Neural cell (in vitro differentiated cells): ENCODE data around the gene EQTN. TPM values are rescaled to one million over a fixed set of nuclear protein-coding genes. Genes with fewer than 3 reads are reported as not detected.

Source experiments
- H2AFZ ChIP-seq: fragments of 200-600, 300-800 bp; sonication (generic), shearing (Covaris generic); 2 replicates; pipeline ENCODE4 v1.6.0; 2014; ENCODE audit warnings: low read depth, mild to moderate bottlenecking, antibody characterized with exemption, low read length, moderate library complexity
- H3F3A ChIP-seq: fragments of 200-600 bp; shearing (Covaris generic); 2 replicates; pipeline ENCODE4 v1.6.1; 2016; ENCODE audit warnings: mild to moderate bottlenecking, moderate library complexity, mixed read lengths, antibody characterized with exemption, low read length; ENCODE audit not compliant: insufficient read depth, poor library complexity, severe bottlenecking
- H3K27ac ChIP-seq: fragments of 200-600, 300-800 bp; sonication (generic), shearing (Covaris generic); 2 replicates; pipeline ENCODE4 v1.5.1; 2014; ENCODE audit warnings: mild to moderate bottlenecking, low read length, moderate library complexity
- H3K27me3 ChIP-seq: fragments of 300-800, 200-600 bp; sonication (generic), shearing (Covaris generic); 2 replicates; pipeline ENCODE4 v1.6.0; 2014; ENCODE audit warnings: mild to moderate bottlenecking, low read depth, low read length, moderate library complexity; ENCODE audit not compliant: insufficient read depth
- H3K36me3 ChIP-seq: fragments of 300-800, 200-600 bp; sonication (generic), shearing (Covaris generic); 2 replicates; pipeline ENCODE4 v1.5.1; 2014; ENCODE audit warnings: mild to moderate bottlenecking, antibody characterized with exemption, low read length, moderate library complexity; ENCODE audit not compliant: insufficient read depth
- H3K4me2 ChIP-seq: fragments of 300-800, 200-600 bp; sonication (generic), shearing (Covaris generic); 2 replicates; pipeline ENCODE4 v1.6.0; 2014; ENCODE audit warnings: mild to moderate bottlenecking, low read length
- H3K4me3 ChIP-seq: fragments of 300-800, 200-600 bp; sonication (generic), shearing (Covaris generic); 2 replicates; pipeline ENCODE4 v1.5.1; 2014; ENCODE audit warnings: mild to moderate bottlenecking, low read length, moderate library complexity
- H3K79me2 ChIP-seq: fragments of 200-600 bp; shearing (Covaris generic); replicated peaks from 2 replicates; pipeline ENCODE4 v1.6.0; 2014; ENCODE audit warnings: mild to moderate bottlenecking, low read length, moderate library complexity; ENCODE audit not compliant: insufficient read depth
- H3K9ac ChIP-seq: fragments of 300-800, 200-600 bp; sonication (generic), shearing (Covaris generic); 2 replicates; pipeline ENCODE4 v1.6.1; 2016; ENCODE audit warnings: mild to moderate bottlenecking, low read length, mixed read lengths
- H3K9me2 ChIP-seq: fragments of 200-600 bp; shearing (Covaris generic); 2 replicates; pipeline ENCODE4 v1.6.1; 2016; ENCODE audit warnings: mild to moderate bottlenecking, low read length, mixed read lengths; ENCODE audit not compliant: insufficient read depth
- H3K9me3 ChIP-seq: fragments of 200-600, 300-800 bp; sonication (generic), shearing (Covaris generic); 2 replicates; pipeline ENCODE4 v1.6.1; 2016; ENCODE audit warnings: mild to moderate bottlenecking, mixed run types, low read length, moderate library complexity, mixed read lengths
- H4K20me1 ChIP-seq: fragments of 200-600 bp; shearing (Covaris generic); 2 replicates; pipeline ENCODE4 v1.6.1; 2016; ENCODE audit warnings: mild to moderate bottlenecking, mixed run types; ENCODE audit not compliant: insufficient read depth
- CTCF ChIP-seq: fragments of 450-650 bp; IDR thresholded peaks from 2 replicates; pipeline ENCODE4 v1.5.1; 2014; ENCODE audit warnings: antibody characterized with exemption, mild to moderate bottlenecking, moderate library complexity; ENCODE audit not compliant: poor library complexity, severe bottlenecking
- EP300 ChIP-seq: fragments of 450-650 bp; conservative IDR thresholded peaks from 2 replicates; pipeline ENCODE4 v1.6.1; 2014; ENCODE audit warnings: antibody characterized with exemption, mild to moderate bottlenecking, moderate library complexity; ENCODE audit not compliant: poor library complexity, severe bottlenecking
- EZH2 ChIP-seq: fragments of 200-600, 300-800 bp; shearing (Covaris generic), sonication (generic); IDR thresholded peaks from 2 replicates; pipeline ENCODE4 v1.6.1; 2014; ENCODE audit warnings: antibody characterized with exemption, low read length, borderline replicate concordance, mild to moderate bottlenecking; ENCODE audit not compliant: insufficient read depth, poor library complexity, severe bottlenecking
- MXI1 ChIP-seq: fragments of 450-650 bp; conservative IDR thresholded peaks from 2 replicates; pipeline ENCODE4 v1.6.1; 2014; ENCODE audit warnings: antibody characterized with exemption, mild to moderate bottlenecking; ENCODE audit not compliant: poor library complexity, severe bottlenecking
- POLR2AphosphoS5 ChIP-seq: IDR thresholded peaks from 2 replicates; pipeline ENCODE4 v1.6.1; 2012
- RAD21 ChIP-seq: fragments of 450-650 bp; conservative IDR thresholded peaks from 2 replicates; pipeline ENCODE4 v1.6.1; 2014; ENCODE audit warnings: antibody characterized with exemption, mild to moderate bottlenecking, moderate library complexity
- SMC3 ChIP-seq: fragments of 450-650 bp; conservative IDR thresholded peaks from 2 replicates; pipeline ENCODE4 v1.6.1; 2014; ENCODE audit warnings: antibody characterized with exemption, mild to moderate bottlenecking, moderate library complexity; ENCODE audit not compliant: poor library complexity
- TAF1 ChIP-seq: IDR thresholded peaks from 2 replicates; pipeline ENCODE4 v1.6.1; 2012; ENCODE audit warnings: low read depth
- polyA plus RNA-seq: library from polyadenylated mRNA; depleted of rRNA; stranded (reverse); fragments of >200 nt; gene quantifications from 2 replicates; pipeline ENCODE4 v1.2.3, GENCODE V29; 2014
- TF ChIP-seq, protein P1 (sequence below): IDR thresholded peaks from 2 replicates; pipeline ENCODE4 v1.6.1; 2012; ENCODE audit warnings: borderline replicate concordance

EQTN gene
- polyA plus RNA-seq, 1 donor from 2014 or later = not detected

- Histone ChIP-seq H4K20me1 (no peaks in the 10 kb centered on the region), H3F3A (no peaks in the 10 kb centered on the region), H3K4me3 (no peak overlapping the region), H3K27ac (no peak overlapping the region), H3K79me2 (no peaks in the 10 kb centered on the region), H3K9ac (no peak overlapping the region), H3K4me2 (no peak overlapping the region), H3K36me3 (no peaks in the 10 kb centered on the region), H3K9me3 (no peaks in the 10 kb centered on the region), H3K9me2 (no peaks in the 10 kb centered on the region), H2AFZ (no peak overlapping the region), H3K27me3 (no peaks in the 10 kb centered on the region)
- TF ChIP-seq, protein P1, sequence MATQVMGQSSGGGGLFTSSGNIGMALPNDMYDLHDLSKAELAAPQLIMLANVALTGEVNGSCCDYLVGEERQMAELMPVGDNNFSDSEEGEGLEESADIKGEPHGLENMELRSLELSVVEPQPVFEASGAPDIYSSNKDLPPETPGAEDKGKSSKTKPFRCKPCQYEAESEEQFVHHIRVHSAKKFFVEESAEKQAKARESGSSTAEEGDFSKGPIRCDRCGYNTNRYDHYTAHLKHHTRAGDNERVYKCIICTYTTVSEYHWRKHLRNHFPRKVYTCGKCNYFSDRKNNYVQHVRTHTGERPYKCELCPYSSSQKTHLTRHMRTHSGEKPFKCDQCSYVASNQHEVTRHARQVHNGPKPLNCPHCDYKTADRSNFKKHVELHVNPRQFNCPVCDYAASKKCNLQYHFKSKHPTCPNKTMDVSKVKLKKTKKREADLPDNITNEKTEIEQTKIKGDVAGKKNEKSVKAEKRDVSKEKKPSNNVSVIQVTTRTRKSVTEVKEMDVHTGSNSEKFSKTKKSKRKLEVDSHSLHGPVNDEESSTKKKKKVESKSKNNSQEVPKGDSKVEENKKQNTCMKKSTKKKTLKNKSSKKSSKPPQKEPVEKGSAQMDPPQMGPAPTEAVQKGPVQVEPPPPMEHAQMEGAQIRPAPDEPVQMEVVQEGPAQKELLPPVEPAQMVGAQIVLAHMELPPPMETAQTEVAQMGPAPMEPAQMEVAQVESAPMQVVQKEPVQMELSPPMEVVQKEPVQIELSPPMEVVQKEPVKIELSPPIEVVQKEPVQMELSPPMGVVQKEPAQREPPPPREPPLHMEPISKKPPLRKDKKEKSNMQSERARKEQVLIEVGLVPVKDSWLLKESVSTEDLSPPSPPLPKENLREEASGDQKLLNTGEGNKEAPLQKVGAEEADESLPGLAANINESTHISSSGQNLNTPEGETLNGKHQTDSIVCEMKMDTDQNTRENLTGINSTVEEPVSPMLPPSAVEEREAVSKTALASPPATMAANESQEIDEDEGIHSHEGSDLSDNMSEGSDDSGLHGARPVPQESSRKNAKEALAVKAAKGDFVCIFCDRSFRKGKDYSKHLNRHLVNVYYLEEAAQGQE = no peak
- TF ChIP-seq MXI1 = no peak
Observed at GRCh38 chr9:27292659-27293405, 4.1 kb downstream of the EQTN start.

DNA sequence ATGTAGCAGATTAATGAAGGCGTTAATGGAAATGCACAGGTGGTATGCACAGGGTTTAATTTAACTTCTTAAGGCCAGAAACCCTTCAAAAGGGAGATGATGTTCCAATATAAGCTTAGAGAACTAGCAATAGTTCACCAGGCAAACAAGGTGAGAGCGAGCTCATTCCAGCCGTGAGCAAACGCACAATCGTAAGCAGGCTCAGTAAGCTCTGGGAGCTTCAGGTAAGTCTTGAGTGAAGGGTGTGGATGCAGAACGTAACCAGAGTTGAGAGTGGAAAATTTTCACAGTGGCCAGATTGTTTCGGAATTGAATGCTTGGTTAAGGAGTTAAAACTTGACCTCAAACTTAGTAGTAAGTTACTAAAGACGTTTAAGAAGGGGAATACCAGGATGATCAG, 5.7 kb downstream of the EQTN start:
- Histone ChIP-seq H3K27ac (no peak overlapping the region), H2AFZ (no peak overlapping the region), H3F3A (no peaks in the 10 kb centered on the region), H3K9me3 (no peaks in the 10 kb centered on the region), H3K9me2 (no peaks in the 10 kb centered on the region), H3K4me2 (no peak overlapping the region), H3K36me3 (no peaks in the 10 kb centered on the region), H3K79me2 (no peaks in the 10 kb centered on the region), H3K27me3 (no peaks in the 10 kb centered on the region), H3K9ac (no peak overlapping the region), H4K20me1 (no peaks in the 10 kb centered on the region), H3K4me3 (no peak overlapping the region)
- no peak for TF ChIP-seq MXI1
- no peak for TF ChIP-seq EZH2
- no peak for TF ChIP-seq CTCF
- TF ChIP-seq SMC3 = no peak
- TF ChIP-seq EP300 = no peak
- TF ChIP-seq TAF1 = no peak
- TF ChIP-seq RAD21 = no peak

DNA sequence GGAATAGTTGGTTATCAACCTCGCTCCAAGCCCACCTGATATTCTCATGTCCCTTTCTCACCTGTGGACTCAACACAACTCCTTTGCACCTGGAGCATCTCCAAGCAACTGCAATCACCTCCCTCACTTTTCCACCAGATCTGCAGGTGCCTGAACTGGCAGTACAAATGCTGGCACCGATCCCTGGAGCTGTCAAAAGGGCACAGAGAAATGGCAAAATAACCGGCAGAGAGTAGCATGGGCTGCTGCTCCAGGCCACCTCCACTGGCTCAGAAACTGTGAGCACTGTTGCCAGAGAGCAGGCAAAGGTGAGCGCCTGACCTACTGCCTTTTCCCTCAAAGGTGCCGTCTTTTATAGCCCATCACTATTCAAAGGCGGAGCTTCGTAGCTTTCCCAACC, 14.7 kb downstream of the EQTN start:
- Histone ChIP-seq H3K9me2 (no peaks in the 10 kb centered on the region), H3K27ac (no peak overlapping the region), H3K27me3 (no peaks in the 10 kb centered on the region), H3K9ac (no peak overlapping the region), H3F3A (no peaks in the 10 kb centered on the region), H3K4me3 (no peak overlapping the region), H4K20me1 (no peaks in the 10 kb centered on the region), H3K9me3 (no peaks in the 10 kb centered on the region), H3K36me3 (no peaks in the 10 kb centered on the region), H3K4me2 (no peak overlapping the region), H2AFZ (no peak overlapping the region), H3K79me2 (no peaks in the 10 kb centered on the region)
- TF ChIP-seq RAD21 = no peak
- no peak for TF ChIP-seq SMC3
- no peak for TF ChIP-seq EZH2
- no peak for TF ChIP-seq EP300
- no peak for TF ChIP-seq MXI1
- no peak for TF ChIP-seq TAF1
- TF ChIP-seq, protein P1 = no peak
- TF ChIP-seq CTCF = no peak
- no peak for TF ChIP-seq POLR2AphosphoS5
